CD4-positive, alpha-beta T cell (primary cell): ENCODE data around the gene TIMD4. TPM values are rescaled to one million over a fixed set of nuclear protein-coding genes. Genes with fewer than 3 reads are reported as not detected.
A peak's percentile ranks its signal among the peaks of the same experiment; 100 is the strongest.

Source experiments
- ATAC-seq: fragments of 200-7000 bp; cut with Tn5 transposase; one replicate; pipeline ENCODE4 v1.10.0; 2022; ENCODE audit warnings: mild to moderate bottlenecking; ENCODE audit not compliant: poor library complexity
- CTCF ChIA-PET: fragments of 350-600 bp; sonication (Branson Sonifier 250); formaldehyde crosslinking; loops from one replicate; lab custom pipeline; 2021; ENCODE audit warnings: antibody characterized with exemption, inconsistent platforms; lab: Charles Lee
- POLR2A ChIA-PET: fragments of 350-600 bp; sonication (Branson Sonifier 250); formaldehyde crosslinking; loops from one replicate; lab custom pipeline; 2021; ENCODE audit warnings: antibody characterized with exemption, inconsistent platforms; lab: Charles Lee
- DNase-seq, 14 experiments: peaks; one replicate each; pipeline ENCODE4 v3.0.0-alpha.2; 2013 to 2020; ENCODE audit warnings: mixed read lengths in 2 of 14
- H3K27ac ChIP-seq, 2 donors: one replicate each; pipeline versions ENCODE4 v1.5.1 to v1.7.0; 2013; ENCODE audit warnings: low read length in 2 of 2, low read depth in 1 of 2, mild to moderate bottlenecking in 1 of 2
- H3K27me3 ChIP-seq, 2 experiments: 1 replicate in 1 of 2; 2 replicates in 1 of 2; pipeline versions ENCODE4 v1.6.1 to v1.7.0; 2013; ENCODE audit warnings: low read length in 2 of 2, control low read depth in 1 of 2, mild to moderate bottlenecking in 1 of 2, moderate library complexity in 1 of 2; ENCODE audit not compliant: insufficient read depth in 2 of 2, control insufficient read depth in 1 of 2
- H3K36me3 ChIP-seq: one replicate; pipeline ENCODE4 v1.6.1; 2013; ENCODE audit warnings: low read length, control low read depth; ENCODE audit not compliant: insufficient read depth
- H3K4me1 ChIP-seq: one replicate; pipeline ENCODE4 v1.6.1; 2013; ENCODE audit warnings: low read length, control low read depth; ENCODE audit not compliant: insufficient read depth
- H3K4me3 ChIP-seq: one replicate; pipeline ENCODE4 v1.5.1; 2013; ENCODE audit warnings: mild to moderate bottlenecking, low read length, moderate library complexity
- H3K9me3 ChIP-seq, 2 experiments: 1 replicate in 1 of 2; 2 replicates in 1 of 2; pipeline versions ENCODE4 v1.6.1 to v1.7.0; 2013; ENCODE audit warnings: low read length in 2 of 2, mild to moderate bottlenecking in 2 of 2, control low read depth in 1 of 2, moderate library complexity in 1 of 2; ENCODE audit not compliant: control insufficient read depth in 1 of 2, insufficient read depth in 1 of 2
- H3K27ac Mint-ChIP-seq: one replicate; pipeline ENCODE4 v1.8.0; 2020; ENCODE audit warnings: mixed read lengths
- H3K27me3 Mint-ChIP-seq: one replicate; pipeline ENCODE4 v1.8.0; 2021; ENCODE audit warnings: mixed read lengths
- H3K36me3 Mint-ChIP-seq: one replicate; pipeline ENCODE4 v1.8.0; 2021; ENCODE audit warnings: low read depth, mixed read lengths
- H3K4me1 Mint-ChIP-seq: one replicate; pipeline ENCODE4 v1.8.0; 2021; ENCODE audit warnings: low read depth, mixed read lengths
- H3K4me3 Mint-ChIP-seq: one replicate; pipeline ENCODE4 v1.8.0; 2020; ENCODE audit warnings: mild to moderate bottlenecking, mixed read lengths
- H3K9me3 Mint-ChIP-seq: one replicate; pipeline ENCODE4 v1.8.0; 2020; ENCODE audit warnings: mixed read lengths
- intact Hi-C, 2 experiments: fragments of 100-400 bp; cut with DNase I in 1 of 2; cut with micrococcal nuclease in 1 of 2; formaldehyde crosslinking; loops; one replicate each; pipeline versions ENCODE4 v1.15.1 to v1.9.0; 2023 to 2025; cut with DNase I, micrococcal nuclease
- total RNA-seq, 174 experiments: library from RNA in 2 of 174; stranded (reverse) in 2 of 174; gene quantifications; one replicate each; pipeline ENCODE4 v1.2.3 and lab custom pipeline; 2021 to 2026
- TF ChIP-seq, protein P1 (sequence below): fragments of 200-600 bp; IDR thresholded peaks from one replicate; pipeline ENCODE4 v1.8.0; 2022; ENCODE audit warnings: antibody characterized with exemption, mild to moderate bottlenecking

TIMD4 gene
- total RNA-seq, 2 experiments from 2014 or later: 1.6 to 2.0 TPM

GRCh38 chr5:156991714-156992113, 28.7 kb upstream of the TIMD4 start:
- Histone ChIP-seq H3K4me3 (no peak overlapping the region), H3K27ac (no peak overlapping the region), H3K9me3 (no peaks in the 10 kb centered on the region), H3K27me3 (no peaks in the 10 kb centered on the region), H3K36me3 (no peaks in the 10 kb centered on the region), H3K4me1 (no peaks in the 10 kb centered on the region)
- no peak overlapping the region for H3K27ac Mint-ChIP-seq
- H3K27me3 Mint-ChIP-seq: no peaks in the 10 kb centered on the region
- ATAC-seq (no peak), DNase-seq (peak in 2 of 14 experiments; percentile 3 to 11)
- intact Hi-C loops: no loop called here
- TF ChIP-seq, protein P1, sequence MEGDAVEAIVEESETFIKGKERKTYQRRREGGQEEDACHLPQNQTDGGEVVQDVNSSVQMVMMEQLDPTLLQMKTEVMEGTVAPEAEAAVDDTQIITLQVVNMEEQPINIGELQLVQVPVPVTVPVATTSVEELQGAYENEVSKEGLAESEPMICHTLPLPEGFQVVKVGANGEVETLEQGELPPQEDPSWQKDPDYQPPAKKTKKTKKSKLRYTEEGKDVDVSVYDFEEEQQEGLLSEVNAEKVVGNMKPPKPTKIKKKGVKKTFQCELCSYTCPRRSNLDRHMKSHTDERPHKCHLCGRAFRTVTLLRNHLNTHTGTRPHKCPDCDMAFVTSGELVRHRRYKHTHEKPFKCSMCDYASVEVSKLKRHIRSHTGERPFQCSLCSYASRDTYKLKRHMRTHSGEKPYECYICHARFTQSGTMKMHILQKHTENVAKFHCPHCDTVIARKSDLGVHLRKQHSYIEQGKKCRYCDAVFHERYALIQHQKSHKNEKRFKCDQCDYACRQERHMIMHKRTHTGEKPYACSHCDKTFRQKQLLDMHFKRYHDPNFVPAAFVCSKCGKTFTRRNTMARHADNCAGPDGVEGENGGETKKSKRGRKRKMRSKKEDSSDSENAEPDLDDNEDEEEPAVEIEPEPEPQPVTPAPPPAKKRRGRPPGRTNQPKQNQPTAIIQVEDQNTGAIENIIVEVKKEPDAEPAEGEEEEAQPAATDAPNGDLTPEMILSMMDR: no peak
- POLR2A ChIA-PET: no interaction called here
- H3K4me3 Mint-ChIP-seq: no peak overlapping the region
- no peaks in the 10 kb centered on the region for H3K4me1 Mint-ChIP-seq
- no peaks in the 10 kb centered on the region for H3K9me3 Mint-ChIP-seq
- no peaks in the 10 kb centered on the region for H3K36me3 Mint-ChIP-seq
- CTCF ChIA-PET: no interaction called here

DNA sequence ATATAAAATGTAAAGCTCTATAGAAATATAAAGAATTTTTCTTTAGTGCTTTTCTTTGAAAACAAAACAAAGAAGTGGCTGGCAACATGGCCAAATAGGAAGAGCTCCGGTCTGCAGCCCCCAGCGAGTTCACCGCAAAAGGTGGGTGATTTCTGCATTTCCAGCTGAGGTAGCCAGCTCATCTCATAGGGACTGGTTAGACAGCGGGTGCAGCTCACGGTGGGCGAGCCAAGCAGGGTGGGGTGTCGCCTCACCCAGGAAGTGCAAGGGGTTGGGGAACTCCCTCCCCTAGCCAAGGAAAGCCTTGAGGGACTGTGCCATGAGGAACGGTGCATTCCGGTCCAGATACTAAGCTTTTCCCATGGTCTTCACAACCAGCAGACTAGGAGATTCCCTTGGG, 21.0 kb upstream of the TIMD4 start:
- CTCF ChIA-PET: no interaction called here
- Histone ChIP-seq H3K27me3 (no peaks in the 10 kb centered on the region), H3K27ac (no peak overlapping the region), H3K4me3 (no peak overlapping the region), H3K9me3 (no peaks in the 10 kb centered on the region), H3K36me3 (no peaks in the 10 kb centered on the region), H3K4me1 (no peaks in the 10 kb centered on the region)
- no peak overlapping the region for H3K27ac Mint-ChIP-seq
- no peaks in the 10 kb centered on the region for H3K9me3 Mint-ChIP-seq
- POLR2A ChIA-PET: no interaction called here
- intact Hi-C loops: no loop called here
- no peak overlapping the region for H3K4me3 Mint-ChIP-seq
- ATAC-seq: no peak
- no peak for DNase-seq
- TF ChIP-seq, protein P1: no peak
- no peaks in the 10 kb centered on the region for H3K4me1 Mint-ChIP-seq
- no peaks in the 10 kb centered on the region for H3K27me3 Mint-ChIP-seq
- no peaks in the 10 kb centered on the region for H3K36me3 Mint-ChIP-seq

DNA sequence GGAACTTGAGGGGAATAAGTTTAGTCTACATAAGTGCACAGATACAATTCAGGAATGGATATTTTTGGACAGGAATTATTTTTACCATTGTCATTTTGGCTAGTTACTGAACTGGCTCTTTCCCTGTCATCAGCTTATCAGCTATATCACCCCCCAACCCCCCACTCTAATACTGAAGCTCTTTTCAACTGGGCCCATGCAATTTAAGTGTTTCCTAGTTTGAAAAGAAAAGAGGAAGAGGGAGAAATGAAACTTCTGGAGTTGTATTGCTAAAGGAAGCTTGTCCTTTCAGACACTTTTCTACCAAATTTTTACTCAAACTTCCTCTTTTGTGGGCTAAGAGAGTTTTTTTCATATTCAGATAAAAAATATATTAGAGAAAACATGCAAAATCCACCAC, 18.5 kb upstream of the TIMD4 start:
- intact Hi-C loops: no loop called here
- Histone ChIP-seq H3K27me3 (no peaks in the 10 kb centered on the region), H3K9me3 (no peaks in the 10 kb centered on the region), H3K4me3 (no peak overlapping the region), H3K27ac (no peak overlapping the region), H3K36me3 (no peaks in the 10 kb centered on the region), H3K4me1 (no peaks in the 10 kb centered on the region)
- Mint-ChIP-seq H3K4me3 (no peak overlapping the region), H3K4me1 (no peaks in the 10 kb centered on the region), H3K36me3 (no peaks in the 10 kb centered on the region), H3K9me3 (no peaks in the 10 kb centered on the region), H3K27ac (no peak overlapping the region), H3K27me3 (peaks cover 5% of the 10 kb centered on the region)
- no peak for ATAC-seq
- no peak for DNase-seq
- POLR2A ChIA-PET: no interaction called here
- TF ChIP-seq, protein P1: no peak
- CTCF ChIA-PET: no interaction called here
